HG02981 (cell line): Measurements from ENCODE around the gene PRPF31.

Experiments
- ATAC-seq: cut with Tn5 transposase; IDR thresholded peaks from one replicate; pipeline ENCODE4 v1.9.1; 2021; ENCODE audit warnings: mild to moderate bottlenecking, moderate library complexity; ENCODE audit not compliant: unreplicated experiment

The PRPF31 gene

DNA sequence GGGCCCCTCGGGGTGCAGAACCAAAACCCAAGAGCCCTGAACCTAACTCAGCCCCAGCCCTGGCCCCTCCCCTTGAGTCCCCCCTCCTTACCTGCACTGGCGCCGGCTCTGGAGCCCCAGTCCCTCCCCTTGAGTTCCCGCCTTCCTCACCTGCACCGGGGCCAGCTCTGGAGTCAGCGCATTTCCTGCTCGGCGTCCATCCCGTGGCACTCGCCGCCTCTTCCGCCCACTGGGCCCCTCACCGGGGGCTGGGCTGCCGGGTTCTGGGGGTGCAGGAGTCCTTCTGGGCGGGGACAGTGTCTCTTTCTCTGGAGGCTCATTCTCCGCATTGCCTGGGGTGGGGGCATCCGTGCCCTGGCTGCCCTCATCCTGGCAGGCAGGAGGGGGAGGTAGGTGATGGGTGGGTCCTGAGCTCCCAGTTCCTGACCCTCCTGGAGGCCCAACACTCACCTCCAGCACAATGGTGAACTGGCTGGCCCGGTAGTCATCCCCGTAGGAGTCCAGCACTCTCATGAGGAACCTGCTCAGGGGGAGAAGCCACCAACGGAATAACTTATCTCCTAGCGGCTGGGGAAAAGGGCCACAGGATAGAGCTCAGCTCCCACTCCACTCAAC, 7.6 kb upstream of the PRPF31 start:
- ATAC-seq: no peak

DNA sequence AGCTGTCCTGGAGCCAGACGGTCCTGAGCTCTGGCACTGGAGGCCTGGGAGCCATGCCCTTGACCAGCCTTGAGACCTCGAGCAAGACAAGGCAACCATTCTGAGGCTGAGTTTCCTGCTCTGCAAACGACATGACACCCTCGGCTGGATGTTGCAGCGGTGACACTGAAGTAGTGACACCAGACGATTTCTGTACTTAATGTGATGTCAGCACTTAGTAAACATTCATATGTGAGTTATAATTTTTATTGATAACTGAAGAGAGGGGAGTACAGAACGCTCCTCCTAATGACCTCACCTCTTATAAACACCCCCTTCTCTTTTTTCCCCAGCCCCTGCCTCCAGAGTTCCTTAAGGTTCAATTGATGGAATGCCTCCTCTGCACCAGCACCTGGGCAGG, 7.1 kb upstream of the PRPF31 start:
- no peak for ATAC-seq

DNA sequence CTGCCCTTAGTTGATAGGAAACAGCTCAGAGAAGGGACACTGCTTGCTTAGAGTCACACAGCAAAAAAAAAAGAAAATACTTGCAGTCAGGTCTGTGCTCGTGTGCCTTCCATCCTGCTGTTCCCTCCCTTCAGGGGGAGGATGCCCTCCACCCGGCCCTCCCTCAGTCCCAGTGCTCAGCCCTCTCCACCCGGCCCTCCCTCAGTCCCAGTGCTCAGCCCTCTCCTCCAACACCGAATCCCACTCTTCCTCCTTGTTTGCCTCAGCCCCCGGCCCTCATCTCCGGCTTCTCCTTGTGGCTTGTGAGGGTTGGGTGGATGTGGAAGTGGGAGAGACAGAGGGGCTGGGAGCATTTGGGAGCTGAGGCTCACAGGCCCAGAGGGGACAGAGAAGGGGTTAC, 5.9 kb upstream of the PRPF31 start:
- ATAC-seq: no peak

- no peak for ATAC-seq
Measured at GRCh38 chr19:54114340-54115108, 1.0 kb upstream of the PRPF31 start.

DNA sequence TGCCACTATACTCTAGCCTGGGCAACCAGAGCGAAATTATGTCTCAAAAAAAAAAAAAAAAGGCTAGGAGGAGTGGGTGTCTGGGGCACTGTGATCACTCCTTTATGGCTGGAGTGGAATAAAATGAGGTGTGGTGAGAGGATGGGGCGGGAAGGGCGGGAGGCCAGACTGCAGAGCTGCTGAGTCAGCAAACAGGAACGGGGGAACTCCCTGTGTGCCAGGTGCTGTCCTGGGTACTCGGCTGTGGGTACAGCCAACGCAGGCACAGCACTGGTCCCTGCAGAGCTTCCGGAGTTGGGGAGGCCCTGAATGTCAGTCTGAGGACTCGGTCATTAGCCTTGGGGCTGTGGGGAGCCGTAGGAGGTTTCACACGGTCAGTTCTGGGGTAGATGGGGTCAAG, 5.7 kb downstream of the PRPF31 start:
- ATAC-seq: no peak

- no peak for ATAC-seq
Measured at GRCh38 chr19:54123682-54124081, 8.1 kb downstream of the PRPF31 start.

DNA sequence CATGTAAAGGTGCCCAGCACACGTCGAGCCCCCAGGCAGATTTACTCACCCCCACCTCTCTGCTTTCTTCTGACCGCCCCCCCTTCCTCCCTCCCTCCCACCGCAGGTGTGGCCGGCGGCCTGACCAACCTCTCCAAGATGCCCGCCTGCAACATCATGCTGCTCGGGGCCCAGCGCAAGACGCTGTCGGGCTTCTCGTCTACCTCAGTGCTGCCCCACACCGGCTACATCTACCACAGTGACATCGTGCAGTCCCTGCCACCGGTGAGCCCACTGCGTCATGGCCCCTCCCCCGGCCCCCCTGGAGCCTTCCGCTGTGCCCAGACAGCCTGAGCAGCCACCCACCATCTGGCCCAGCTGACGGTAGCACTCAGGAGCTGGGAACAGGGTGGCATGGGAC, 8.8 kb downstream of the PRPF31 start:
- ATAC-seq: no peak

DNA sequence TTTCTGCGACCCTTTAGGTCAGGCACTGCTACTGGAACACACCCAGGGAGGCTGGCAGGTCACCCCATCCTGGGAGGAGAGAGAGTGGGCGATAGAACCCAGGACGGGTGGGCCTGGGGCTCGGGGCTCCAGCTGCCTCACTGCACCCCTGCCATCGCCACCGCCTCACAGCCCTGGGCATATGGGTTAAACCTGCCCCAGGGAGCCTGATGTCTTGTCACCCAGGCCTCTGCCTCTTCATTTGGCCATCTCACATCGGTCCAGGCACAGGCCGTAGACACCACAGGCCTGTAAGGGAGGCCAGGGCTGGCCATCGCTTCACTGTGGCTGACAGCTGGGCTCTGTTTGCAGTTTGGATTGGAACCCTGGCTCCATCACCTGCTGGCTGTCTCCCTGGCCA, 10.2 kb downstream of the PRPF31 start:
- no peak for ATAC-seq

GRCh38 chr19:54127688-54128440, 12.3 kb downstream of the PRPF31 start:
- ATAC-seq: no peak

DNA sequence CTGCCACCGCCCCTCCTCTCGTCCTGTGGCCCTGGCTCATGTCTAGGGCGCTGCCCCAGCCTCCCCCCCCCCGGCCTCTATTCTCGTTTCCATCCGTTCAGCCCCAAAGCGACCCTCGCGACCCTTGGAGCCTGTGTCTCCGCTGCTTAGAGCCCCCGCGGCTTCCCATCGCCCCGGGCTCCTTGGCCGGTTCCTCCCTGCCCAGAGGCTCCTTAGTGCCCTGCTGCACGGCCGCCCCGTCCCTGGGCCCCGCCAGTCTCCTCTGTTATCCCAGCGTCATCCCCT, 12.8 kb downstream of the PRPF31 start:
- ATAC-seq: no peak

GRCh38 chr19:54128796-54129616, 13.5 kb downstream of the PRPF31 start:
- ATAC-seq: no peak

DNA sequence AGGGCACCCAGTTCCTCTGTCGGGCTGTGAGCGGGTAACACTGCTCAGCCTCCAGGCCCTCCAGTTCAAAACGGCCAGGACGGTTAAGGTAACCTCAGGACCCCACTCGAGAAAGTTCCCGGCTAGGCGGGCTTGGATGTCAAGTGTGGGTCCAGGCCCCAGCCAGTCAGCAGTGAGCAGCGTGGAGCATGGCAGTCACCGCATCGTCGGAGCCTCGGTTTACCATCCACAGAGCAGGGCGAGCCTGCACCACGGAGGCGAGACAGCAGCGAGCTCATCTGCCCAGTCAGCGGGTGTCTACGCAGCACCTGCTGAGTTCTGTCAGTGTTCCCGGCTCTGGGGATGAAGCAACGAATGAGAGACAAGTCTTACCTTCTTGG, 14.1 kb downstream of the PRPF31 start:
- ATAC-seq: no peak

- ATAC-seq: no peak
Measured at GRCh38 chr19:54133312-54133956, 17.9 kb downstream of the PRPF31 start.

- no peak for ATAC-seq
Measured at GRCh38 chr19:54133957-54134590, 18.5 kb downstream of the PRPF31 start.

GRCh38 chr19:54136086-54136863, 20.7 kb downstream of the PRPF31 start:
- ATAC-seq: no peak

DNA sequence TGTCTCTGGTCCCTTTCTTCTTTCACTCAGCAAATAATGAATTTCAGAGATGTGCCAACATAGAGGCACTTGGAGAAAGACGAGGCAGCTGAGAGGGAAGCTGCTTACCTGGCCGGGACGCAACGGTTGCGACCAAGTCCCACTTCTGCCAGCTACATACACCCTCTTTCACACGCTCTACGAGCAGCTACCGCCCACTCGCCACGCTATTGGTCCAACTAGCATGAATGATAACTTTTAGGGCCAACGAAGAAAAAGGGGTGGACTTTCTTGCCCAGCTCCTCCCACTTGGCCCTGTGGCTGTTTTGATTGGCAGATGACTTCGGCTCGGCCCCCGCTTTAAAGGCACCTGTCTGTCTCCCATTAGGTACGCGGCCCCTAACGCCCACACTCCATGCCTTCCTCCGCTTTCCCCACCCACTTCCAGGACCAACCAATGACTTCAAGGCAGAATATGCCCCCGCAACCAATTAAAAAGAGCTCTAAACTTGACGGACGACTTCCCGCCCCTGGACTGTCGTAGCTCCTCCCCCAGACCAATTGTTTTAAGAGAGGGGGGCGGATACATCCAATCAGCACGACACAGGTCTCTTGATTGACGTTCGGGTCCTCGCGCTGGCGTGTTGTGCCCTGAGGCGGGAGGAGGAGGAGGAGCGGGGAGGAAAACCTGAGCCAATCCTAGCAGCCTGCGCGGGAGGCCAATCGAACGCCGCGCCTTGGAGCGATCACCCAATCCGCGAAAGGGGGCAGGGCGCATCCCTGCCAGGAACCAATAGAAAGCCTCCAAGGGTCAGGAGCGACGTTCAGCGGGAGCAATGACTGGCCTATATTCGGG, 21.5 kb downstream of the PRPF31 start:
- peak; percentile 73 for ATAC-seq

DNA sequence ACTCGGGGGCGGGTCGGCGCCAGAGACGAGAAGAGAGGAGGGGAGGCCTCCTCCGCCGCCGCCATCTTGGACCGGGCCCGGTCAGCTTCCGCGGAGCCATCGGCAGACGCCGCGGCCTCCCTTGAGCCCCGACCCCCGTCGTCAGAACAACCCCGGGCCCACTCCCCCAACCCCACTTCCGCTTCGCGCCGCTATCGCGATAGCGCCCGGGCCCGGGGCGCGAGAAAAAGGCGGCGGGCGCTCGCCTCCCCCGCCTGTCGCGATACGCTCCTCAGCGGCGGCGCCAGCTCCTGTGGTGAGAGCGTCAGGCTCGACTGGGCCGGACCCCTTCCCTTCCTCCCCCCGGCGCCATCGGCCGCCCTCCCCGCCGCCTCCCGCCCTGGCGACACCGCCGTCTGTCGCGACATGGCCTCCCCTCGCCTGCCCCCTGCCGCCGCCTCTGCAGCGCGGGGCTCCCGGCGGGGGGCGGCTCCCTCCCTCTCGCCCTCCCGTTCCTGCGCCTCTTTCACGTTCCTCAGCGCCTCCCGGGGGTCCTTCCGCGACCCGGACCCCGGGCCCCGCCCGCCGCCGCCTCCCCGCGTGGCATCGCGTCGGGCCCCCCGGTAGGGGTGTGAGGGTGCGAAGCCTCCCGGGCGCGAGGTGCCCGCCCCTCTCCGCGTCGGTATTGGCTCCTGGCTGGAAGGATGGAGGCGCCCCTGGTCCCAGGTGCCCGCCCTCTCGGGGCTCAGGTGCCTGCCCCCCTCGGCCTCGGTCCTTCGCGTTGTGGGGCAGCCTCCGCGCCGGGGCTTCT, 22.3 kb downstream of the PRPF31 start, which contains the start of gene CNOT3:
TSS of gene CNOT3 (plus strand) at position 64 of the 790 bp plus-strand sequence. CDS start 5,217 bp downstream, outside the sequence.
- no peak for ATAC-seq
